Measurements from ENCODE around the gene CXCL13. TPM values are rescaled to one million over a fixed set of nuclear protein-coding genes. Genes with fewer than 3 reads are reported as not detected.

The CXCL13 gene
- total and polyA plus RNA-seq, 2 of the 8 experiments (the other 6 are each of a cell fraction or from before 2014, with no cell fraction given), result not detected

- no peak overlapping the region for H3K9ac ChIP-seq (replicated peaks in 1 of 4; ENCODE audit: extremely low read depth in 1 of 4, low read depth in 3 of 4, low read length in 3 of 4)
- no peak overlapping the region for H3K56ac ChIP-seq (replicated peaks; ENCODE audit: insufficient read length, low read depth, low read length)
- no peak overlapping the region for H3K4ac ChIP-seq (replicated peaks; ENCODE audit: insufficient read length, low read depth, low read length)
- H2BK12ac ChIP-seq (ENCODE audit: low read depth, low read length), result no peak overlapping the region
- no peak overlapping the region for H3K23ac ChIP-seq (ENCODE audit: insufficient read length)
- H2AFZ ChIP-seq (ENCODE audit: low read length), result no peak overlapping the region
- H3K18ac ChIP-seq (ENCODE audit: extremely low read depth, low read length), result no peak overlapping the region
- H3K79me1 ChIP-seq (ENCODE audit: low read depth, low read length), result no peaks in the 10 kb centered on the region
- no peaks in the 10 kb centered on the region for H3K23me2 ChIP-seq (ENCODE audit: low read depth, low read length)
- no peak overlapping the region for H2BK15ac ChIP-seq (ENCODE audit: low read length)
- FAIRE-seq (no peak), DNase-seq (ENCODE audit: low read depth in 1 of 2, low spot score in 2 of 2) (no peak)
- no peak overlapping the region for H3K14ac ChIP-seq (ENCODE audit: insufficient read length)
- ChIA-PET POLR2A (ENCODE audit: partially characterized antibody) (no interaction called here), CTCF (ENCODE audit: partially characterized antibody) (interaction anchor here (0.7 to 5.4 kb wide), 16 partner anchors 9 to 258 kb away, joined by 3 to 49 read pairs (median 6); no protein-coding TSS in a partner anchor)
- H3K36me3 ChIP-seq (ENCODE audit: control insufficient read depth in 2 of 4, insufficient read depth in 4 of 4, low read length in 3 of 4), result no peaks in the 10 kb centered on the region
- WGBS, 2 experiments (ENCODE audit: extremely low coverage in 1 of 2, insufficient coverage in 1 of 2, insufficient read length in 1 of 2, insufficient replicate concordance in 2 of 2, low coverage in 1 of 2, low lambda C conversion rate in 2 of 2, missing lambda C conversion rate in 1 of 2), result 40% methylated on average over 2 of the region's 2 CpGs; no CpG with 5 or more reads in 1 of the 2 experiments
- no peak overlapping the region for H4K5ac ChIP-seq (ENCODE audit: insufficient read length, low read depth, low read length)
- no peaks in the 10 kb centered on the region for H3K4me1 ChIP-seq (replicated peaks in 1 of 4; ENCODE audit: control insufficient read depth in 3 of 4, insufficient read depth in 4 of 4, low read length in 3 of 4)
- H4K91ac ChIP-seq (replicated peaks; ENCODE audit: insufficient read length, low read length), result no peak overlapping the region
- H3K27ac ChIP-seq (ENCODE audit: low read depth, low read length), result no peak overlapping the region
- no peaks in the 10 kb centered on the region for H4K20me1 ChIP-seq (replicated peaks in 1 of 2; ENCODE audit: control insufficient read depth in 1 of 2, insufficient read depth in 2 of 2, low read length in 2 of 2)
- no peak overlapping the region for H2BK5ac ChIP-seq (ENCODE audit: low read depth, low read length)
- H3K27me3 ChIP-seq (replicated peaks in 1 of 4; ENCODE audit: control insufficient read depth in 3 of 4, extremely low read depth in 1 of 4, insufficient read depth in 3 of 4, low read length in 3 of 4), result no peaks in the 10 kb centered on the region
- H3K4me3 ChIP-seq (ENCODE audit: extremely low read depth in 1 of 4, insufficient read depth in 2 of 4, low read depth in 3 of 4, low read length in 4 of 4), result no peak overlapping the region
- H3K9me3 ChIP-seq (ENCODE audit: insufficient read depth in 2 of 2, low read depth in 1 of 2, low read length in 1 of 2), result peaks cover 2 to 4% of the 10 kb centered on the region in 2 experiments; a peak in 1 of 4 replicates
- no peak overlapping the region for H2AK5ac ChIP-seq (ENCODE audit: low read depth, low read length)
- no peak overlapping the region for H2BK20ac ChIP-seq (ENCODE audit: low read length)
- H3K4me2 ChIP-seq (ENCODE audit: insufficient read depth in 1 of 2, low read depth in 2 of 2, low read length in 2 of 2), result no peak overlapping the region
- H4K8ac ChIP-seq (ENCODE audit: extremely low read depth, insufficient read depth, low read length), result no peak overlapping the region
- no peak overlapping the region for H2BK120ac ChIP-seq (replicated peaks; ENCODE audit: low read depth, low read length)
- no peaks in the 10 kb centered on the region for H3K79me2 ChIP-seq (ENCODE audit: control insufficient read depth in 1 of 2, insufficient read depth in 2 of 2, low read length in 2 of 2)
- no peak for TF ChIP-seq SIX5 (IDR thresholded peaks at IDR 0.05; ENCODE audit: low read depth, low read length)
- TF ChIP-seq RAD21 (IDR thresholded peaks at IDR 0.05 in 1 of 2, conservative IDR thresholded peaks at IDR 0.05 in 1 of 2; ENCODE audit: low read depth in 2 of 2, low read length in 2 of 2), result peak; percentile 9 to 11; a peak in 1 of 4 replicates
- no peak for TF ChIP-seq TBP (IDR thresholded peaks at IDR 0.05; ENCODE audit: low read depth, low read length)
- TF ChIP-seq CREB1 (IDR thresholded peaks at IDR 0.05), result no peak
- no peak for TF ChIP-seq ASH2L (IDR thresholded peaks at IDR 0.05; ENCODE audit: low read length)
- no peak for TF ChIP-seq EP300 (IDR thresholded peaks at IDR 0.05; ENCODE audit: borderline replicate concordance in 1 of 2, low read depth in 2 of 2, low read length in 2 of 2)
- no peak for TF ChIP-seq HDAC2 (IDR thresholded peaks at IDR 0.05; ENCODE audit: borderline replicate concordance in 1 of 2, low read depth in 2 of 2, low read length in 2 of 2)
- TF ChIP-seq CBX8 (IDR thresholded peaks at IDR 0.05; ENCODE audit: borderline replicate concordance, low read depth, low read length), result no peak
- TF ChIP-seq, protein P1, sequence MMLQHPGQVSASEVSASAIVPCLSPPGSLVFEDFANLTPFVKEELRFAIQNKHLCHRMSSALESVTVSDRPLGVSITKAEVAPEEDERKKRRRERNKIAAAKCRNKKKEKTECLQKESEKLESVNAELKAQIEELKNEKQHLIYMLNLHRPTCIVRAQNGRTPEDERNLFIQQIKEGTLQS (IDR thresholded peaks at IDR 0.05; ENCODE audit: insufficient read depth, low read depth, low read length), result no peak
- TF ChIP-seq FOSL1 (IDR thresholded peaks at IDR 0.05; ENCODE audit: insufficient read depth, low read depth, low read length), result no peak
Observed at GRCh38 chr4:77578145-77578544, 27.5 kb upstream of the CXCL13 start.

Measured in H1 (cell line).